Fibroblast of mammary gland (primary cell): ENCODE results near the gene PRLH.

Source experiments
- DNase-seq: peaks from one replicate; pipeline ENCODE4 v3.0.0-alpha.2; 2010; ENCODE audit warnings: low read depth
- H3K4me3 ChIP-seq: 2 replicates; pipeline ENCODE4 v1.5.1; 2011; ENCODE audit warnings: low read depth, mild to moderate bottlenecking, low read length, moderate library complexity; ENCODE audit not compliant: control insufficient read depth
- TF ChIP-seq, protein P1 (sequence below): conservative IDR thresholded peaks from 2 replicates; pipeline ENCODE4 v1.5.1; 2011; ENCODE audit warnings: low read depth, low read length, inconsistent platforms; ENCODE audit not compliant: control insufficient read depth, insufficient read depth

PRLH gene

GRCh38 chr2:237546040-237546875 lies 20.1 kb upstream of the PRLH start:
- no peak for DNase-seq
- TF ChIP-seq, protein P1, sequence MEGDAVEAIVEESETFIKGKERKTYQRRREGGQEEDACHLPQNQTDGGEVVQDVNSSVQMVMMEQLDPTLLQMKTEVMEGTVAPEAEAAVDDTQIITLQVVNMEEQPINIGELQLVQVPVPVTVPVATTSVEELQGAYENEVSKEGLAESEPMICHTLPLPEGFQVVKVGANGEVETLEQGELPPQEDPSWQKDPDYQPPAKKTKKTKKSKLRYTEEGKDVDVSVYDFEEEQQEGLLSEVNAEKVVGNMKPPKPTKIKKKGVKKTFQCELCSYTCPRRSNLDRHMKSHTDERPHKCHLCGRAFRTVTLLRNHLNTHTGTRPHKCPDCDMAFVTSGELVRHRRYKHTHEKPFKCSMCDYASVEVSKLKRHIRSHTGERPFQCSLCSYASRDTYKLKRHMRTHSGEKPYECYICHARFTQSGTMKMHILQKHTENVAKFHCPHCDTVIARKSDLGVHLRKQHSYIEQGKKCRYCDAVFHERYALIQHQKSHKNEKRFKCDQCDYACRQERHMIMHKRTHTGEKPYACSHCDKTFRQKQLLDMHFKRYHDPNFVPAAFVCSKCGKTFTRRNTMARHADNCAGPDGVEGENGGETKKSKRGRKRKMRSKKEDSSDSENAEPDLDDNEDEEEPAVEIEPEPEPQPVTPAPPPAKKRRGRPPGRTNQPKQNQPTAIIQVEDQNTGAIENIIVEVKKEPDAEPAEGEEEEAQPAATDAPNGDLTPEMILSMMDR, result no peak
- H3K4me3 ChIP-seq, result no peak overlapping the region

DNA sequence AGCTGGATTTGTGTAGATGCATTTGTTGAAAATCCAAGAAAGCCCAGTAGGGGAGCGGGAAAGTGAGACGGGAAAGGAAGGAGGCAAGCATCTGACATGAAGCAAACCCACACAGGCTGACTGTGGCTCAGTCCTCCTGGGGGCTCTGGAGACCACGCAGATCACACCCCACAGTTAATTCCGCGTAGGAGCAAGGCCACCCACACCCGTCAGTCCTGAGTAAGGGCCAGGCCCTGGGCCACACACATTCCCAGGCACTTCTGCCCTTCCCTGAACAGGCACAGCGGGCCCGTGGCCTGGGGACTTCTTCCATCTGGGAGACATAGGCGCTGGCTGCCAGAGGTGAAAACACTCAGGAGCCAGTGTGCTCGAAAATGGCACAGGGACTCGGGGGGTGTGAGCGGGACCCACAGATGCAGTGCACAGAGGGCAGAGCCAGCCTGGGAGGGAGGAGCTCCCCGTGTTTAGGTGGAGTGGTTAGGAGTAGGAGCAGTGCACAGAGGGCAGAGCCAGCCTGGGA lies 19.4 kb upstream of the PRLH start:
- TF ChIP-seq, protein P1, result no peak
- no peak overlapping the region for H3K4me3 ChIP-seq
- no peak for DNase-seq

GRCh38 chr2:237547841-237548416 lies 18.4 kb upstream of the PRLH start:
- TF ChIP-seq, protein P1, result no peak
- no peak overlapping the region for H3K4me3 ChIP-seq
- no peak for DNase-seq

DNA sequence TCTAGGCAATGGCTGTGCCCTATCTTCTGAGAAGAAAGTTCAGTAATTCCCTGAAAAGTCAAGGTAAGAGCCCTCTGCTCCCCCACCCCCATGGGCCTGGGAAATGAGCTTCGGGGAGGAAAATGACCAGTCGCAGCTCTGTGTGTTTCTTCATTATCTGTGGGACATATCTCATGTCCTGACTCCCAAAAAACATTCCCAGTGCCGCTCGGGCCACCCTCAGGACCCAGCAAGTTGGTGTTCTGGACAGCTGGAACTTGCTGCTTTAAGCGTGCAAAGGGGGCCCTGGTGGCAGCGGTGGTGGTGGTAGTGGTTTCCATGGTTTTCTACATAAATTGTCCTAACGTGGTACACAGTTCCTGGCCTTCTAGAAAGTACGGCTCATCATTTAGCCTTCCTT lies 17.2 kb upstream of the PRLH start:
- no peak overlapping the region for H3K4me3 ChIP-seq
- DNase-seq, result no peak
- TF ChIP-seq, protein P1, result no peak

GRCh38 chr2:237549643-237550415 lies 16.5 kb upstream of the PRLH start:
- no peak overlapping the region for H3K4me3 ChIP-seq
- TF ChIP-seq, protein P1, result no peak
- DNase-seq, result no peak

DNA sequence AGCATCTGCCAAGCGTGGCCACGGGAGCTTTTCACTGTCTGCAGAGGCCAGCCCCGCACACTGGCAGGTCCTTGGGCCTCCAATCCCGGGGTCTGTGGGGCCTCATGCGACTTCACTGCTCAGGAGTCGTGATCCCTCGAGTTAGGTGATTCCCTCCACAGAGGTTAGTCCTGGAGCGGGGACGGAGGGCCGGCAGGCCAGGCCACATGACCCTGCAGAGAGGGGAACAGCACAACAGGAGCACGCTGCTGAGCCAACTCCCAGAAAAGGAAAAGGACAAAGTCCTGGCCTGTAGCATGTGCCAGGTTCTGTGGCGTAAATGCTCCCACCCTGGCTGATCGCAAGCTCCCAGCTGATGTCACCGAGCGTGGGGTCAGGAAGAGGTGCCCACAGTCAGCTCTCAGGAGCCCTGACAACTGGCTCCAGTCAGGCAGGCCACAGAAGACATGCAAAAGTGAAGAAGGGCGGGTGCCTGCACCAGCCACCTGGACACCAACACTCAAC lies 15.3 kb upstream of the PRLH start:
- TF ChIP-seq, protein P1, result no peak

More for the DNA sequence above, 15.3 kb upstream of the PRLH start:
- H3K4me3 ChIP-seq, result no peak overlapping the region
- DNase-seq, result no peak
